ENCODE measurements around the gene KRTAP4-7. TPM values are rescaled to one million over a fixed set of nuclear protein-coding genes. Genes with fewer than 3 reads are reported as not detected.
"Not testable (repeated sequence)": the region's sequence is repeated elsewhere in the genome, so short reads cannot be mapped to it uniquely, and the experiment has no call there.

The KRTAP4-7 gene
- total RNA-seq, 1 experiment from 2014 or later: not detected

- no peak overlapping the region for H2BK15ac ChIP-seq (ENCODE audit: low read depth, low read length)
- H3K9me3 ChIP-seq (ENCODE audit: control insufficient read depth, low read depth, low read length): no peaks in the 10 kb centered on the region
- H3T11ph ChIP-seq (ENCODE audit: low read length): no peak overlapping the region
- H3K4me1 ChIP-seq (ENCODE audit: insufficient read depth, low read length): peaks cover 2% of the 10 kb centered on the region; the same call in 1 of the 2 replicates
- no peak overlapping the region for H2BK12ac ChIP-seq (ENCODE audit: insufficient read length, low read depth, low read length)
- H3K79me2 ChIP-seq (ENCODE audit: insufficient read depth, low read length): no peaks in the 10 kb centered on the region
- H3K27ac ChIP-seq (ENCODE audit: insufficient read length, low read depth, low read length): no peak overlapping the region
- H4K8ac ChIP-seq (replicated peaks; ENCODE audit: insufficient read length, low read depth, low read length): no peak overlapping the region
- no peaks in the 10 kb centered on the region for H3K27me3 ChIP-seq (ENCODE audit: insufficient read depth, low read length)
- no peak overlapping the region for H3K4me2 ChIP-seq (ENCODE audit: insufficient read depth, insufficient read length, low read length)
- no peak overlapping the region for H3K9ac ChIP-seq (ENCODE audit: extremely low read depth, insufficient read length, low read length)
- no peak overlapping the region for H2BK120ac ChIP-seq (ENCODE audit: low read depth, low read length, poor library complexity, severe bottlenecking)
- H3K18ac ChIP-seq (ENCODE audit: insufficient read length, low read depth, low read length): no peak overlapping the region
- H4K5ac ChIP-seq (ENCODE audit: insufficient read length, low read depth, low read length): no peak overlapping the region
- no peak overlapping the region for H3K4ac ChIP-seq (ENCODE audit: low read depth, low read length)
- no peaks in the 10 kb centered on the region for H3K27me3 Mint-ChIP-seq (ENCODE audit: low read depth)
- no peaks in the 10 kb centered on the region for H3K79me1 ChIP-seq (ENCODE audit: insufficient read depth, low read depth, low read length, poor library complexity, severe bottlenecking)
- H2BK5ac ChIP-seq (ENCODE audit: insufficient read length, low read length): no peak overlapping the region
- WGBS (ENCODE audit: extremely low coverage, insufficient read length, low lambda C conversion rate): no CpG with 5 or more reads among the region's 2 CpGs
- TF ChIP-seq, protein P1, sequence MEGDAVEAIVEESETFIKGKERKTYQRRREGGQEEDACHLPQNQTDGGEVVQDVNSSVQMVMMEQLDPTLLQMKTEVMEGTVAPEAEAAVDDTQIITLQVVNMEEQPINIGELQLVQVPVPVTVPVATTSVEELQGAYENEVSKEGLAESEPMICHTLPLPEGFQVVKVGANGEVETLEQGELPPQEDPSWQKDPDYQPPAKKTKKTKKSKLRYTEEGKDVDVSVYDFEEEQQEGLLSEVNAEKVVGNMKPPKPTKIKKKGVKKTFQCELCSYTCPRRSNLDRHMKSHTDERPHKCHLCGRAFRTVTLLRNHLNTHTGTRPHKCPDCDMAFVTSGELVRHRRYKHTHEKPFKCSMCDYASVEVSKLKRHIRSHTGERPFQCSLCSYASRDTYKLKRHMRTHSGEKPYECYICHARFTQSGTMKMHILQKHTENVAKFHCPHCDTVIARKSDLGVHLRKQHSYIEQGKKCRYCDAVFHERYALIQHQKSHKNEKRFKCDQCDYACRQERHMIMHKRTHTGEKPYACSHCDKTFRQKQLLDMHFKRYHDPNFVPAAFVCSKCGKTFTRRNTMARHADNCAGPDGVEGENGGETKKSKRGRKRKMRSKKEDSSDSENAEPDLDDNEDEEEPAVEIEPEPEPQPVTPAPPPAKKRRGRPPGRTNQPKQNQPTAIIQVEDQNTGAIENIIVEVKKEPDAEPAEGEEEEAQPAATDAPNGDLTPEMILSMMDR (conservative IDR thresholded peaks at IDR 0.05): no peak
- H3K27ac Mint-ChIP-seq: peak overlapping the region in 1 of 3 experiments; percentile 12; a peak in 1 of 7 replicates
- no peak overlapping the region for H4K91ac ChIP-seq (ENCODE audit: insufficient read length, low read depth, low read length)
- no peak overlapping the region for H3K4me3 Mint-ChIP-seq
- no peak overlapping the region for H3K23ac ChIP-seq (ENCODE audit: insufficient read length, low read depth, low read length)
- no peaks in the 10 kb centered on the region for H3K23me2 ChIP-seq (ENCODE audit: insufficient read length, low read depth, low read length, poor library complexity, severe bottlenecking)
- no peak for DNase-seq
- no peaks in the 10 kb centered on the region for H4K20me1 ChIP-seq (ENCODE audit: control insufficient read depth, insufficient read depth, insufficient read length)
- no peaks in the 10 kb centered on the region; a peak in 1 of 5 replicates for H3K9me3 Mint-ChIP-seq
- no peak overlapping the region for H3K56ac ChIP-seq (ENCODE audit: insufficient read length, low read depth, low read length)
- no peak overlapping the region for H2AFZ ChIP-seq (ENCODE audit: low read length)
- no peak overlapping the region for H2BK20ac ChIP-seq (ENCODE audit: low read depth, low read length, poor library complexity, severe bottlenecking)
- H3K14ac ChIP-seq (ENCODE audit: insufficient read depth, low read length): no peak overlapping the region
- peaks cover 34 to 36% of the 10 kb centered on the region in 2 experiments for H3K4me1 Mint-ChIP-seq
- no peak overlapping the region for H2AK5ac ChIP-seq (ENCODE audit: insufficient read length, low read length)
- no peaks in the 10 kb centered on the region; a peak in 1 of 7 replicates for H3K36me3 Mint-ChIP-seq (ENCODE audit: insufficient read depth in 1 of 3, low read depth in 3 of 3)
Observed at GRCh38 chr17:41037853-41038350, 46.0 kb upstream of the KRTAP4-7 start.

DNA sequence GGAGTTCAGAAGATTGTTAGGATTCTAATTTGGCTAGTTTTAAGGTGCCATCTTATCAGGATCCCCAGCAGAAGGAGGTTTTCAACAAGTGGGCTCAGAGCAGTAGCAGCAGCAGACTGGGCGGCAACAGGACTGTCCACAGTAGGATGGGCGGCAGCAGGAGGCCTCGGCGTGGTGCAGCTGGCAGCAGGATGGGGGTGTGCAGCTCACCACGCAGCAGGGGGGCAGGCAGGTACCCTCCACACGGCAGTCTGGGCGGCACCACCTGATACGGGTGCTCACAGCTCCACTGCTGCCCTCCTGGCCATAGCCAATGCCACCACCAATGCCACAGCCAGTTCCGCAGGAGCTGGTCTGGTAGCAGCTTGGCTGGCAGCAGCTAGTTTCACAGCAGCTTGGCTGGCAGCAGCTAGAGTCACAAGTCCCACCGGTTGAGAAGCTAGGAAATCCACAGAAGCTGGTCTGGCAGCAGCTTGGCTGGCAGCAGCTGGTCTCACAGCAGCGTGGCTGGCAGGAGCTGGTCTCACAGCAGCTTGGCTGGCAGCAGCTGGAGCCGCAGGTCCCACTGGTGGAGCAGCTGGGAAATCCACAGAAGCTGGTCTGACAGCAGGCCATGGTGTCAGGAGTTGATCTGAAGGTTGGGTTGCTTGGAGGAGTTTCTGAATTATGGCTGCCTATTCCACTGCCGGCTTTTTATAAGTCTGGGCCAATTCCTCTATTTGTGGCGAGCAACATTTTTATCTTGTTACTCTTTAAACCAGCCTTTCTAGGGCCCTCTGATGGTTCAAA, 43.0 kb upstream of the KRTAP4-7 start, which contains the start of gene KRTAP1-1:
Gene KRTAP1-1, minus strand, starts transcription at position 668 of the 789 bp plus-strand sequence. Its CDS starts 53 bp downstream, at position 615.
- not testable (repeated sequence) for H3K23me2 ChIP-seq (ENCODE audit: insufficient read length, low read depth, low read length, poor library complexity, severe bottlenecking); H3K79me2 ChIP-seq (ENCODE audit: insufficient read depth, low read length); H3K27ac Mint-ChIP-seq; H2BK20ac ChIP-seq (ENCODE audit: low read depth, low read length, poor library complexity, severe bottlenecking); H3K27me3 ChIP-seq (ENCODE audit: insufficient read depth, low read length); DNase-seq; H2AK5ac ChIP-seq (ENCODE audit: insufficient read length, low read length); H4K8ac ChIP-seq (replicated peaks; ENCODE audit: insufficient read length, low read depth, low read length); H3K9me3 Mint-ChIP-seq; H3K79me1 ChIP-seq (ENCODE audit: insufficient read depth, low read depth, low read length, poor library complexity, severe bottlenecking); H4K20me1 ChIP-seq (ENCODE audit: control insufficient read depth, insufficient read depth, insufficient read length); H3K4me2 ChIP-seq (ENCODE audit: insufficient read depth, insufficient read length, low read length); H2BK5ac ChIP-seq (ENCODE audit: insufficient read length, low read length); H4K5ac ChIP-seq (ENCODE audit: insufficient read length, low read depth, low read length); H3K27me3 Mint-ChIP-seq (ENCODE audit: low read depth); H3K18ac ChIP-seq (ENCODE audit: insufficient read length, low read depth, low read length); H2BK12ac ChIP-seq (ENCODE audit: insufficient read length, low read depth, low read length); H3K23ac ChIP-seq (ENCODE audit: insufficient read length, low read depth, low read length); H4K91ac ChIP-seq (ENCODE audit: insufficient read length, low read depth, low read length); H3K56ac ChIP-seq (ENCODE audit: insufficient read length, low read depth, low read length); H3K9me3 ChIP-seq (ENCODE audit: control insufficient read depth, low read depth, low read length); H3K27ac ChIP-seq (ENCODE audit: insufficient read length, low read depth, low read length); H3K4me3 Mint-ChIP-seq; H3K4me1 ChIP-seq (ENCODE audit: insufficient read depth, low read length); H2AFZ ChIP-seq (ENCODE audit: low read length); H2BK120ac ChIP-seq (ENCODE audit: low read depth, low read length, poor library complexity, severe bottlenecking); H3T11ph ChIP-seq (ENCODE audit: low read length); H2BK15ac ChIP-seq (ENCODE audit: low read depth, low read length); H3K4ac ChIP-seq (ENCODE audit: low read depth, low read length); H3K36me3 Mint-ChIP-seq (ENCODE audit: insufficient read depth in 1 of 3, low read depth in 3 of 3); H3K9ac ChIP-seq (ENCODE audit: extremely low read depth, insufficient read length, low read length)
- 0 out of 2 replicates have a peak within 1 kb of the TSS, but pooled peaks have one; percentile 71 for H3K14ac ChIP-seq (ENCODE audit: insufficient read depth, low read length)
- H3K4me1 Mint-ChIP-seq: peaks cover 33 to 34% of the 10 kb centered on the region in 2 experiments
- WGBS (ENCODE audit: extremely low coverage, insufficient read length, low lambda C conversion rate): no CpG with 5 or more reads among the region's 14 CpGs
